Hepatocyte (in vitro differentiated cells): ENCODE measurements around the gene ITPK1.

Experiments
- CTCF ChIP-seq: fragments of 200-600 bp; sonication (generic); IDR thresholded peaks from 2 replicates; pipeline ENCODE4 v1.5.1; 2016; ENCODE audit warnings: antibody characterized with exemption, mild to moderate bottlenecking; ENCODE audit not compliant: poor library complexity
- EZH2phosphoT487 ChIP-seq: fragments of 200-600 bp; sonication (generic); IDR thresholded peaks from one replicate; pipeline ENCODE4 v1.6.1; 2018; ENCODE audit warnings: antibody characterized with exemption, mild to moderate bottlenecking, low read depth, moderate library complexity; ENCODE audit not compliant: unreplicated experiment, severe bottlenecking

- no peak for TF ChIP-seq EZH2phosphoT487
- TF ChIP-seq CTCF, result no peak
Measured at GRCh38 chr14:93078870-93079269, 36.9 kb downstream of the ITPK1 start.
